GM18505 (cell line): ENCODE measurements around the gene MON1B.
A peak's percentile ranks its signal among the peaks of the same experiment; 100 is the strongest.
"Not testable (repeated sequence)": the region's sequence is repeated elsewhere in the genome, so short reads cannot be mapped to it uniquely, and the experiment has no call there.

Experiments used
- ATAC-seq: cut with Tn5 transposase; IDR thresholded peaks from one replicate; pipeline ENCODE4 v1.9.1; 2021; ENCODE audit not compliant: unreplicated experiment
- POLR2A ChIP-seq: IDR thresholded peaks from 4 replicates; pipeline ENCODE4 v1.6.1; 2011; ENCODE audit warnings: borderline replicate concordance; ENCODE audit not compliant: insufficient read depth, insufficient read length; ENCODE audit errors: extremely low read depth

Gene MON1B

DNA sequence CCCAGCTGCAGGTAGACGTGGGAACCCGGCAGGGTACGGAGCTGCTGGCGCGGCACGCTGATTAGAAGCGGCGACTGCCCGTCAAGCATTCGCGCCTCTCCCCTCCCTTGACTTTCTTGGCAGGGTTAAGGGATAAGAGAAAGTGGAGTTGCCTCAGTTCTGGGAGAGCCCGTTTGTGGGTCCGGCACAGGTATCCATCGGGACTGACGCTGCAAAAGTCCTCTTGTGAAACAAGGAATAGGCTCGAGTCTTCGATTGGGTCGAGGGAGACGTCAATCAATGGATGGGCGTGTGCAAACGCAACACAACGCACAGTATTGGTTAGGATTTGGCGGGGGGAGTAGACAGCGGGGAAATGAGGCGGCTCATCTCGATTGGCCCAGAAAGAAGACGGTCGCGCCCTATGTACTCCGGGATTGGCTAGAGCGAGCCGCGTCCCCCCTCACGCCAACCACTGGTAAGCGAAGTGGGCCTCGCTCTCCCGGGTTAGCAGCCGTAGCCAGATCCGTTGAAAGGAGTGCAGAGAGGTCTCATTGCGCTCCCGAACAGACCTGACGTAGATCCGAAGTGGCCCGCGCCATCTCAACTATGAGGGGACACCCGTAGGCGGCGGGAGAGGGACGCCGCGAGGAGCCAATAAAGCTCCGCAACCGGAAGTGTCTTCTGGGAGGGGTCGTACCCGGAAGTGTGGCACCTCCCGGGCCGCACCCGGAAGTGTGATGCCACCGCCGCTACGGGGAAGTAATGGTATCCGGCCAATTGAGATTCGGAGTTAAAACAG, at the start of gene MON1B:
Gene MON1B, plus strand, starts transcription at position 713 of the 781 bp plus-strand sequence. CDS start 296 bp downstream, outside the sequence.
- TF ChIP-seq POLR2A: peak; percentile 89
- ATAC-seq: peak; percentile 96

GRCh38 chr16:77143364-77143763, 47.6 kb upstream of the MON1B start:
- no peak for ATAC-seq
- no peak for TF ChIP-seq POLR2A

DNA sequence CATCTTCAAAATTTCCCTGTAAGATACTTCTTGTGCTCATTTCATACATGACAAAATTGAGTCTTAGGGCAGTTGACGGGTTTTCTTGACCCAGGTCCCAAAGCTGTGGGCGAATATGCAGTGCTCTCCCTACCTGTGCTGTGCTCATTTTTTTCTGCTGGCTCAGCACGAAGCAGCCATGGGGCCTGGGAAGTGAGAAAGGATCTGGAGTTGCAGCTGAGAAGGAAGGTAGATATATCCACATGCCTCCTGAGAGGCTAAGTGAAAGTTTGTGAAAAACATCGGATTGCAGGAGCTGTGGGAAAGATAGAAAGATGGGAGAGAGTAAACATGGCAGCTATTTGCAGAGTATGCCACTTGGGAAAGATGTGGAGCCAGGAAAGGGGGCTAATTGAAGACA, 42.9 kb upstream of the MON1B start:
- no peak for ATAC-seq
- TF ChIP-seq POLR2A: no peak

- no peak for ATAC-seq
- no peak for TF ChIP-seq POLR2A
These were observed 33.5 kb upstream of the MON1B start for GRCh38 chr16:77157346-77158058.

DNA sequence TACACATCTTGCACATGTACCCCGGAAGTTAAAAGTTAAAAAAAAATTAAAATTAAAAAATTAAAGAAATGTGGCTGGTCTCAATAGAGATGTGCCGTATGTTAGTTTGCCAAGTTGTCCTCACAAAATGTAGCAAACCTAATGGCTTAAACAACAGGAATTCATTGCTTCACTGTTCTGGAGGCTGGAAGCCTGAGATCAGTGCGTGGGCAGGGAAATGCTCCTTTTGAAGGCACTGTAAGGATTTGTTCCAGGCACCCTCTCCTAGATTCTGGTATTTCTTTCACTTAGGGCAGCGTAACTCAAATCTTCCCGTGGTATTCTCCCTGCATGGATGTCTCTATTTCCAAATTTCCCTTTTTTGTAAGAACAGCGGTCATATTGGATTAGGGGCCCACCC, 32.7 kb upstream of the MON1B start:
- TF ChIP-seq POLR2A: no peak
- no peak for ATAC-seq

DNA sequence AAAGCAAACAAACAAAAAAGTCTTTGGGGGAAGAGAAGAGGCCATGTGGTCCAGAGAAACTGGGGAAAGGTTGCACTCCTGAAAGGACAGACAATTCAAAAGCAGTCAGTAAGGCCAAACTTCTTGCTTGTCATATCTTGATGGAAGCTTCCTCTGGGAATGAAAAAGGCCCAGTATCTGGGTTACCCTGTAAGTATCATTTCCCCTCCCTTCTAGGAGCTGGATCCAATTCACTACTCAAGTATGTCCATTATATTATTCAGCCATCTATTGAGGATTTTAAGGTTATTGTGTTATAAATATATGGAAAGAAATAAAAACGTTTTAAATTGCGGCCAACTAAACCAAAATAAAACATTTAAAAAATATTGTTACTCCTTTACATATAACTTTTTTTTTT, 26.0 kb upstream of the MON1B start:
- no peak for ATAC-seq
- TF ChIP-seq POLR2A: no peak

DNA sequence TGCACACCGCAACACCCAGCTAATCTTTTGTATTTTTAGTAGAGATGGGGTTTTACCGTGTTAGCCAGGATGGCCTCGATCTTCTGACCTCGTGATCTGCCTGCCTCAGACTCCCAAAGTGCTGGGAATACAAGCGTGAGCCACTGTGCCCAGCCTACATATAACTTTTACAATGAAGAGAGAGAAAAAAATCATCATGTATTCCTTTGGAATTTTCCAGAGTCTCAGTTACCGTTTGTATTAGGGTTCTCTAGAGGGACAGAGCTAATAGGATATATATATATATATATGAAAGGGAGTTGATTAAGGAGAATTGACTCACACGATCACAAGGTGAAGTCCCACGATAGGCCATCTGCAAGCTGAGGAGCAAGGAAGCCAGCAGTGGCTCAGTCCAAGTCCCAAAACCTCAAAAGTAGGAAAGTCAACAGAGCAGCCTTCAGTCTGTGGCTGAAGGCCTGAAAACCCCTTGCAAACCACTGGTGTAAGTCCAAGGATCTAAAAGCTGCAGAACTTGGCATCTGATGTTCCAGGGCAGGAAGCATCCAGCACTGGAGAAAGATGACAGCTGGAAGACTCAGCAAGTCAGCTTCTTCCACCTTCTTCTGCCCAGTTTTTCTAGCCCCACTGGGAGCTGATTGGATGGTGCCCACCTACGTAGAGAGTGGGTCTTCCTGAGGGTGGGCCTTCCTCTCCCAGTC, 25.3 kb upstream of the MON1B start:
- not testable (repeated sequence) for ATAC-seq

DNA sequence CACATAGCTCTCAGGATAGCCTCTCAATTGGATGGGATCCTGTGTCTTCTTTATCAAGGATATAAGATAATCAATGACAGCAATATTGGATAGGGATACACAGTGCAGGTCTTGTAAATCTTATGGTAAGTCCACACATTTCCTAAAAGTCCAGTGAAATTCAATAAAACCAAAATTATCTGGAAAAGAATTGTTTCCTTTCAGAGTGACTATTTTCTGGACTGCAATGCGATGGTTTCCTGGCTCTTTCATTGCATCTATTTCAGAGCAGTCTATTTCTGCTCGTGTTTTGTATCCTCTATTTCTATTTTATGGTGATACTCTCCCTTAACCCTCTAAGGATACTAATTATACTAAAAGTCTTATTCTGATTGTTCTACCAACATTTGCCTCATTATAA, 24.3 kb upstream of the MON1B start:
- no peak for ATAC-seq
- TF ChIP-seq POLR2A: no peak

GRCh38 chr16:77168901-77169300, 22.1 kb upstream of the MON1B start:
- TF ChIP-seq POLR2A: no peak
- no peak for ATAC-seq

DNA sequence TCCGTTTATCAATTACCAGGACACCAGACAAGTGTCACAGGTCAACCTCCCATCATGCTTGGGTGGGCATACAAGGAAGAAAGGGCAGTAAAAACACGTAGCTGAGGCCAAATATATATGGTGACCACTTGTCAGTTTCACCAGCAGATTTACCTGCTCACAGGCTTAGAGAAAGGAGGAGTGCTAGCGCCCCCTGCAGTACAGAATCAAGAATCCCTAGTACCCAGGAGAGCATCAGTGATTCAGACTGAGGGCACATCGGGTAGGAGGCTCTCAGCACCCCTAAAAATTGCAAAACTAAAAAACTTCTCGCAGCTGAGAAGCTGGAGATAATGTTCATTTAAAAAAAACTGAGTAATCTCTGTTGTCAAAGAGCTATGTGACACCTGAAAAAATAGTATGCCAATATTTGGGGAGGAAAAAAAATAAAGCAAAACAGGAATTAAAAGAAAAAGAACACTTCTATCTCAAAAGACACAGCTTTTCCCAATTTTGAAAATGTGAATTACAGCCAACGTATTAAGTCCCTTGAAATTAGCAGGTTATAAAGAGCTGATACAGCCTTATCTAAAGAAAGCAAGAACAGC, 21.2 kb upstream of the MON1B start:
- no peak for TF ChIP-seq POLR2A
- ATAC-seq: peak; percentile 64

- ATAC-seq: no peak
These were observed 20.2 kb upstream of the MON1B start for GRCh38 chr16:77170805-77171204.

DNA sequence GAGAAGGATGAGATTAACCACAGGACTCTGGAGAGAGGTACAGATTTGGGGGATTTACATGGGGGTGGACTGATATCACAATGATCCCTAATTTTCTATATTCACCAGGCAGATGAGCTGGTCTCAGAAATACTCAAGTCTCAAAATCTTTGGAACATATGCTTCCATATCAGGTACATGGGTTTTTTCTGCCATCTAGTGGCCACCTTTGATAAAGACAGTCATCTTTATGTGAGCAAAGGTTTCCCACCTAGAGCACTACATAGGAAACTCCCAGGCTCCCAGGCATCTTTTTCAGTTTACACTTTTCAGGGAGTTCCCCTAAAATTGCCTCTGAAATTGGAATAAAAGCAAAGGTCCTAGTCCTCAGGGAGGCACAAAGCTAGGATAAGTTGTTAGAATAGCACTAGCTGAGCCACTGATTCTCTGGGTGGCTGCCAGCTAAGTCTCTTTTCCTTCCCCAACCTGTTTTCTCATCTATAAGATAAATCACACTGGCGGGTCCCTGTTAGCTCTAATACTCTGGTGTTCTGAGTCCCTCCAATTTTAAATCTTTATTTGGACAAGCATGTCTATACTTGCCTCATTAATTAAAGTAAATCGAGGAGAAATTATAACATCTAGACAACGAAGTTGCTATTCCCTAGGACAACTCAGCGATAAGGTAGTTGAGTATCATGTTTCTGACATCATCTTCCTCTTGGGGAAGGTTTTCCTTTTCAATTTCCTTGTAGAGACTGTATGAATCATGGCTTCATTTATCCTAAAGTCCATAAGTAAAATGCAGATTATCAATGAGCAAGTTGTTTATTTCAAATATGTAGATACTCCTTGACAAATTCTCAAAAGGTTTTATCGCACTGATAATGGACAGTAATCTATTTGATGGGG, 19.0 kb upstream of the MON1B start:
- TF ChIP-seq POLR2A: no peak
- ATAC-seq: peak; percentile 72

More at GRCh38 chr16:77170805-77171204, 20.2 kb upstream of the MON1B start:
- no peak for TF ChIP-seq POLR2A
